Heart right ventricle (tissue), 16 donors: ENCODE data around the gene IGF1. TPM values are rescaled to one million over a fixed set of nuclear protein-coding genes. Genes with fewer than 3 reads are reported as not detected.

ENCODE experiments used
- ATAC-seq, 8 donors: fragments of 200-7000 bp; cut with Tn5 transposase; one replicate each; pipeline ENCODE4 v1.9.1; 2020; ENCODE audit warnings: mild to moderate bottlenecking in 8 of 8, moderate library complexity in 8 of 8, moderate number of reproducible peaks in 1 of 8
- DNase-seq, 2 donors: peaks; one replicate each; pipeline ENCODE4 v3.0.0-alpha.2; 2020
- H3K27ac ChIP-seq, 10 donors: fragments of 200-600 bp; sonication (generic) in 2 of 10; one replicate each; pipeline versions ENCODE4 v1.5.0 to v1.8.0; 2020 to 2022; ENCODE audit warnings: mild to moderate bottlenecking in 3 of 10
- H3K27me3 ChIP-seq, 7 donors: fragments of 200-600 bp; one replicate each; pipeline ENCODE4 v1.8.0; 2021 to 2022; ENCODE audit warnings: mild to moderate bottlenecking in 2 of 7
- H3K36me3 ChIP-seq, 9 donors: fragments of 200-600 bp; sonication (generic) in 1 of 9; one replicate each; pipeline versions ENCODE4 v1.5.0 to v1.8.0; 2020 to 2022; ENCODE audit warnings: mild to moderate bottlenecking in 2 of 9
- H3K4me1 ChIP-seq, 9 donors: fragments of 200-600 bp; sonication (generic) in 1 of 9; one replicate each; pipeline versions ENCODE4 v1.5.0 to v1.8.0; 2020 to 2022; ENCODE audit warnings: mild to moderate bottlenecking in 4 of 9
- H3K4me3 ChIP-seq, 10 donors: fragments of 200-600 bp; sonication (generic) in 2 of 10; one replicate each; pipeline versions ENCODE4 v1.5.0 to v1.8.0; 2020 to 2022; ENCODE audit warnings: mild to moderate bottlenecking in 7 of 10, moderate library complexity in 2 of 10
- H3K9me3 ChIP-seq, 11 donors: fragments of 200-600 bp in 10 of 11; sonication (generic) in 2 of 11; one replicate each; pipeline versions ENCODE4 v1.5.0 to v1.8.0; 2013 to 2022; ENCODE audit warnings: mild to moderate bottlenecking in 2 of 11, control low read depth in 1 of 11, moderate library complexity in 1 of 11
- WGBS, 2 donors: extraction: QIAGEN DNeasy Blood & Tissue Kit; methylation state at CpG; one replicate each; pipeline ENCODE4 v1.1.7; 2013; ENCODE audit warnings: inconsistent platforms in 1 of 2; 5-methylcytosine and 5-hydroxymethylcytosine counted together
- intact Hi-C, 10 donors: fragments of 100-400 bp; cut with DNase I; formaldehyde crosslinking; loops; one replicate each; pipeline versions ENCODE4 v1.11.1 to v1.14.2; 2022
- polyA plus RNA-seq, 2 donors: library from polyadenylated mRNA; stranded (reverse); fragments of 200-250 nt; gene quantifications; one replicate each; pipeline ENCODE4 v1.2.3, GENCODE V29; 2013
- total RNA-seq, 10 donors: library from RNA; stranded (reverse); fragmentation: NEBNext Ultra II Directional in 3 of 10; extraction: Animal tissue kit (Norgen Biotek cat#: 25700) in 3 of 10; gene quantifications; one replicate each; pipeline versions ENCODE4 v1.2.1 to v1.2.4, GENCODE V29; 2021 to 2023
- TF ChIP-seq, protein P1 (sequence below), 9 donors: fragments of 200-600 bp; sonication (generic) in 2 of 9; IDR thresholded peaks; one replicate each; pipeline versions ENCODE4 v1.5.0 to v1.8.0; 2021 to 2022; ENCODE audit warnings: antibody characterized with exemption in 9 of 9, mild to moderate bottlenecking in 5 of 9, moderate library complexity in 1 of 9
- donor health status: Arrhythmogenic right ventricular cardiomyopathy.
- donor health status: ischemic (EF 13 %, LVEDD 7.1; RV severe dilation, severe dysfunction).
- donor health status: healthy with polysubstance abuse.
- donor health status: DM: no; HTN: yes; CAD: no.
- donor health status: DM: no; HTN: no; CAD: no.
- donor health status: ischemic (EF 25% LVEDD 6.9; RV normal size, moderate dysfunction).
- donor health status: ischemic (EF 25% LVEDD 5.7; RV mildly dilated, moderate dysfunction).
- donor health status: healthy.
- donor health status: DM: yes; HTN: yes; CAD: no.
- donor health status: Ischemic cardiomyopathy.
- donor health status: ischemic (EF 35%, LVEDD 5.7; RV mildly dilated, moderate dysfunction).
- donor health status: nonischemic (EF 11% LVEDD 7.7; RV severe dilation, severe dysfunction).
- donor health status: DM: yes; HTN: yes; CAD: no.
- donor health status: PGD.
- donor health status: ischemic (EF 29% LVEDD 5.4; RV normal size, mild dysfunction).
- donor health status: nonischemic (EF 23%, LVEDD 6.1; RV moderate dilation, normal function).

The IGF1 gene
- total and polyA plus RNA-seq, 12 donors = 6.3 to 32.3 (median 8.9) TPM

- peak overlapping the region in 9 of 10 donors; percentile 27 to 52 (median 48) for H3K4me3 ChIP-seq
- H3K4me1 ChIP-seq = peaks cover 0 to 37% (median 11%) of the 10 kb centered on the region in 9 donors
- TF ChIP-seq, protein P1, sequence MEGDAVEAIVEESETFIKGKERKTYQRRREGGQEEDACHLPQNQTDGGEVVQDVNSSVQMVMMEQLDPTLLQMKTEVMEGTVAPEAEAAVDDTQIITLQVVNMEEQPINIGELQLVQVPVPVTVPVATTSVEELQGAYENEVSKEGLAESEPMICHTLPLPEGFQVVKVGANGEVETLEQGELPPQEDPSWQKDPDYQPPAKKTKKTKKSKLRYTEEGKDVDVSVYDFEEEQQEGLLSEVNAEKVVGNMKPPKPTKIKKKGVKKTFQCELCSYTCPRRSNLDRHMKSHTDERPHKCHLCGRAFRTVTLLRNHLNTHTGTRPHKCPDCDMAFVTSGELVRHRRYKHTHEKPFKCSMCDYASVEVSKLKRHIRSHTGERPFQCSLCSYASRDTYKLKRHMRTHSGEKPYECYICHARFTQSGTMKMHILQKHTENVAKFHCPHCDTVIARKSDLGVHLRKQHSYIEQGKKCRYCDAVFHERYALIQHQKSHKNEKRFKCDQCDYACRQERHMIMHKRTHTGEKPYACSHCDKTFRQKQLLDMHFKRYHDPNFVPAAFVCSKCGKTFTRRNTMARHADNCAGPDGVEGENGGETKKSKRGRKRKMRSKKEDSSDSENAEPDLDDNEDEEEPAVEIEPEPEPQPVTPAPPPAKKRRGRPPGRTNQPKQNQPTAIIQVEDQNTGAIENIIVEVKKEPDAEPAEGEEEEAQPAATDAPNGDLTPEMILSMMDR (IDR thresholded peaks at IDR 0.05) = no peak
- DNase-seq (no peak), ATAC-seq (peak in 3 of 8 donors; percentile 15 to 27 (median 17))
- WGBS, 2 donors = 31 to 34% methylated on average over 11 of the region's 11 CpGs
- intact Hi-C loops = no loop called here
- peaks cover 0 to 6% (median 0%) of the 10 kb centered on the region in 11 donors for H3K9me3 ChIP-seq
- H3K36me3 ChIP-seq = no peaks in the 10 kb centered on the region
- H3K27ac ChIP-seq = peak overlapping the region in 8 of 10 donors; percentile 1 to 78 (median 57)
- peaks cover 0 to 9% (median 0%) of the 10 kb centered on the region in 7 donors for H3K27me3 ChIP-seq
Observed at GRCh38 chr12:102479099-102479885, 1.1 kb downstream of the IGF1 start.

- Histone ChIP-seq H3K4me3 (peak overlapping the region in 9 of 10 donors; percentile 27 to 52 (median 48)), H3K9me3 (peaks cover 0 to 6% (median 0%) of the 10 kb centered on the region in 11 donors), H3K27ac (peak overlapping the region in 8 of 10 donors; percentile 1 to 78 (median 57)), H3K36me3 (no peaks in the 10 kb centered on the region), H3K4me1 (peaks cover 0 to 33% (median 5%) of the 10 kb centered on the region in 9 donors), H3K27me3 (peaks cover 0 to 9% (median 0%) of the 10 kb centered on the region in 7 donors)
- intact Hi-C loops = no loop called here
- no peak for DNase-seq
- ATAC-seq = peak in 1 of 8 donors; percentile 32
- TF ChIP-seq, protein P1 (IDR thresholded peaks at IDR 0.05) = no peak
- 35% methylated on average over 4 of the region's 4 CpGs for WGBS, 2 donors
Observed at GRCh38 chr12:102478405-102479098, 1.8 kb downstream of the IGF1 start.

DNA sequence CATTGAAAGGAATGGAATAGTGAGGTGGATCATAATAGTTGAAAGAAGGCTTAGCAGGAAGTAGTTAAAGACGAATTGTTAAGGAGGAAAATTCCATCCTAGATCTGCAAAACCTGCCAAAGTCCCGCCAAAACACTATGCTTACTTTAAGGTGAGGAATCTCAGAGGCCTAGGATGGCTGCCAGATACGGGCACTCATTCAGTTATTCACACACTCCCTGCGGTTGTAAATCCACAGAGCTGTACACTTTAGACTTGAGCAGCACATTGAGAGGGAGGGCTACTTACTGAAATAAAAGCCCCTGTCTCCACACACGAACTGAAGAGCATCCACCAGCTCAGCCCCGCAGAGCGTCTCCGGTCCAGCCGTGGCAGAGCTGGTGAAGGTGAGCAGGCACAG, 5.0 kb downstream of the IGF1 start:
- peaks cover 0 to 23% (median 0%) of the 10 kb centered on the region in 9 donors for H3K4me1 ChIP-seq
- no peaks in the 10 kb centered on the region for H3K36me3 ChIP-seq
- H3K4me3 ChIP-seq = no peak overlapping the region
- intact Hi-C loops = no loop called here
- H3K27me3 ChIP-seq = peaks cover 0 to 9% (median 0%) of the 10 kb centered on the region in 7 donors
- TF ChIP-seq, protein P1 (IDR thresholded peaks at IDR 0.05) = no peak
- DNase-seq = no peak
- H3K27ac ChIP-seq = no peak overlapping the region
- no peak for ATAC-seq
- WGBS, 2 donors = 80 to 83% methylated on average over 9 of the region's 9 CpGs
- H3K9me3 ChIP-seq = no peaks in the 10 kb centered on the region

- Histone ChIP-seq H3K36me3 (no peaks in the 10 kb centered on the region), H3K27me3 (peaks cover 0 to 9% (median 0%) of the 10 kb centered on the region in 7 donors), H3K9me3 (no peaks in the 10 kb centered on the region), H3K27ac (no peak overlapping the region), H3K4me1 (peaks cover 0 to 15% (median 0%) of the 10 kb centered on the region in 9 donors), H3K4me3 (no peak overlapping the region)
- WGBS, 2 donors = 49 to 68% methylated on average over 3 of the region's 3 CpGs
- ATAC-seq (peak in 1 of 8 donors; percentile 81), DNase-seq (no peak)
- intact Hi-C loops = no loop called here
- TF ChIP-seq, protein P1 (IDR thresholded peaks at IDR 0.05) = no peak
Observed at GRCh38 chr12:102474438-102475064, 5.8 kb downstream of the IGF1 start.
